ENCODE results near the gene LMAN1L.

Gene LMAN1L

GRCh38 chr15:74812533-74812932 is at the start of gene LMAN1L:
Gene LMAN1L (plus strand): TSS chr15:74812835. CDS start chr15:74812855, 20 bp downstream.
- in situ Hi-C loops (cut with HindIII; ENCODE audit: low sequenced_read_pairs), result loop anchor here (10.0 kb wide), 2 partner anchors 58 to 92 kb away; partner anchors contain the start of gene FAM219B

- in situ Hi-C loops (cut with HindIII; ENCODE audit: low sequenced_read_pairs), result no loop called here
These were observed 49.2 kb upstream of the LMAN1L start for GRCh38 chr15:74763416-74763815.

GRCh38 chr15:74767167-74768098 is 45.2 kb upstream of the LMAN1L start:
- in situ Hi-C loops (cut with HindIII; ENCODE audit: low sequenced_read_pairs), result no loop called here

GRCh38 chr15:74768099-74768770 is 44.4 kb upstream of the LMAN1L start:
- in situ Hi-C loops (cut with HindIII; ENCODE audit: low sequenced_read_pairs), result no loop called here

- in situ Hi-C loops (cut with HindIII; ENCODE audit: low sequenced_read_pairs), result no loop called here
These were observed 43.8 kb upstream of the LMAN1L start for GRCh38 chr15:74768771-74769342.

- in situ Hi-C loops (cut with HindIII; ENCODE audit: low sequenced_read_pairs), result loop anchor here (5.0 to 10.0 kb wide), 2 partner anchors 137 to 395 kb away; no protein-coding TSS in a partner anchor
These were observed 43.1 kb upstream of the LMAN1L start for GRCh38 chr15:74769463-74770025.

- in situ Hi-C loops (cut with HindIII; ENCODE audit: low sequenced_read_pairs), result loop anchor here (5.0 to 10.0 kb wide), 2 partner anchors 138 to 396 kb away; no protein-coding TSS in a partner anchor
These were observed 42.3 kb upstream of the LMAN1L start for GRCh38 chr15:74770211-74770903.

- in situ Hi-C loops (cut with HindIII; ENCODE audit: low sequenced_read_pairs), result loop anchor here (5.0 to 10.0 kb wide), 2 partner anchors 141 to 399 kb away; no protein-coding TSS in a partner anchor
These were observed 39.3 kb upstream of the LMAN1L start for GRCh38 chr15:74773329-74773728.

- in situ Hi-C loops (cut with HindIII; ENCODE audit: low sequenced_read_pairs), result loop anchor here (5.0 to 10.0 kb wide), 2 partner anchors 141 to 399 kb away; no protein-coding TSS in a partner anchor
These were observed 38.8 kb upstream of the LMAN1L start for GRCh38 chr15:74773731-74774252.

GRCh38 chr15:74775132-74775562 is 37.5 kb upstream of the LMAN1L start:
- in situ Hi-C loops (cut with HindIII; ENCODE audit: low sequenced_read_pairs), result loop anchor here (10.0 kb wide), 1 partner anchor 400 kb away; no protein-coding TSS in a partner anchor

- in situ Hi-C loops (cut with HindIII; ENCODE audit: low sequenced_read_pairs), result loop anchor here (10.0 kb wide), 1 partner anchor 401 kb away; no protein-coding TSS in a partner anchor
These were observed 36.7 kb upstream of the LMAN1L start for GRCh38 chr15:74775894-74776293.

- in situ Hi-C loops (cut with HindIII; ENCODE audit: low sequenced_read_pairs), result loop anchor here (10.0 kb wide), 1 partner anchor 402 kb away; no protein-coding TSS in a partner anchor
These were observed 35.5 kb upstream of the LMAN1L start for GRCh38 chr15:74776821-74777768.

- in situ Hi-C loops (cut with HindIII; ENCODE audit: low sequenced_read_pairs), result loop anchor here (10.0 kb wide), 1 partner anchor 403 kb away; no protein-coding TSS in a partner anchor
These were observed 34.7 kb upstream of the LMAN1L start for GRCh38 chr15:74777769-74778598.

- in situ Hi-C loops (cut with HindIII; ENCODE audit: low sequenced_read_pairs), result loop anchor here (10.0 kb wide), 1 partner anchor 404 kb away; no protein-coding TSS in a partner anchor
These were observed 34.0 kb upstream of the LMAN1L start for GRCh38 chr15:74778599-74778970.

GRCh38 chr15:74779162-74779648 is 33.4 kb upstream of the LMAN1L start:
- in situ Hi-C loops (cut with HindIII; ENCODE audit: low sequenced_read_pairs), result loop anchor here (10.0 kb wide), 1 partner anchor 404 kb away; no protein-coding TSS in a partner anchor

- in situ Hi-C loops (cut with HindIII; ENCODE audit: low sequenced_read_pairs), result no loop called here
These were observed 31.9 kb upstream of the LMAN1L start for GRCh38 chr15:74780523-74781430.

All from DLD1 (cell line).